GM23338 (cell line): ENCODE data around the gene LHX1. TPM values are rescaled to one million over a fixed set of nuclear protein-coding genes. Genes with fewer than 3 reads are reported as not detected.

Source experiments
- ATAC-seq: fragments of 200-7000 bp; cut with Tn5 transposase; 3 replicates; pipeline ENCODE4 v1.9.1; 2020
- DNase-seq: peaks from one replicate; pipeline ENCODE4 v3.0.0-alpha.2; 2015; ENCODE audit warnings: low spot score
- H2AFZ ChIP-seq: fragments of 200-600 bp; sonication (generic); 2 replicates; pipeline ENCODE4 v1.8.0; 2016; ENCODE audit warnings: antibody characterized with exemption, mild to moderate bottlenecking, moderate library complexity
- H3F3A ChIP-seq: fragments of 200-600 bp; sonication (generic); replicated peaks from 2 replicates; pipeline ENCODE4 v1.8.0; 2017; ENCODE audit warnings: antibody characterized with exemption, mixed run types, low read depth
- H3K27ac ChIP-seq: fragments of 200-600 bp; sonication (generic); 2 replicates; pipeline ENCODE4 v1.6.1; 2016; ENCODE audit warnings: low read depth
- H3K27me3 ChIP-seq: fragments of 200-600 bp; sonication (generic); 2 replicates; pipeline ENCODE4 v1.8.0; 2016; ENCODE audit warnings: mild to moderate bottlenecking, mixed run types, moderate library complexity; ENCODE audit not compliant: insufficient read depth
- H3K36me3 ChIP-seq: fragments of 200-600 bp; sonication (generic); 2 replicates; pipeline ENCODE4 v1.8.0; 2016; ENCODE audit warnings: mild to moderate bottlenecking; ENCODE audit not compliant: insufficient read depth
- H3K4me1 ChIP-seq: fragments of 200-600 bp; sonication (generic); 2 replicates; pipeline ENCODE4 v1.8.0; 2016; ENCODE audit warnings: mild to moderate bottlenecking, moderate library complexity; ENCODE audit not compliant: insufficient read depth
- H3K4me2 ChIP-seq: fragments of 200-600 bp; sonication (generic); 2 replicates; pipeline ENCODE4 v1.7.1; 2017; ENCODE audit warnings: mixed run types
- H3K4me3 ChIP-seq: fragments of 200-600 bp; sonication (generic); 2 replicates; pipeline ENCODE4 v1.6.1; 2016; ENCODE audit warnings: mixed run types
- H3K79me2 ChIP-seq: fragments of 200-600 bp; sonication (generic); replicated peaks from 2 replicates; pipeline ENCODE4 v1.8.0; 2017; ENCODE audit warnings: mild to moderate bottlenecking; ENCODE audit not compliant: insufficient read depth
- H3K9me2 ChIP-seq: fragments of 200-600 bp; sonication (generic); 2 replicates; pipeline ENCODE4 v1.8.0; 2017; ENCODE audit not compliant: insufficient read depth
- H4K20me1 ChIP-seq: fragments of 200-600 bp; sonication (generic); replicated peaks from 2 replicates; pipeline ENCODE4 v1.8.0; 2017; ENCODE audit warnings: mild to moderate bottlenecking; ENCODE audit not compliant: insufficient read depth
- H3K27ac Mint-ChIP-seq: 2 replicates; pipeline ENCODE4 v1.8.0; 2020; ENCODE audit warnings: inconsistent platforms, mild to moderate bottlenecking, moderate library complexity, mixed read lengths
- H3K27me3 Mint-ChIP-seq: 3 replicates; pipeline ENCODE4 v1.8.0; 2022; ENCODE audit warnings: low read depth, mild to moderate bottlenecking, moderate library complexity, mixed read lengths, inconsistent platforms; ENCODE audit not compliant: insufficient read depth, poor library complexity
- H3K36me3 Mint-ChIP-seq: 3 replicates; pipeline ENCODE4 v1.8.0; 2021; ENCODE audit warnings: low read depth, mild to moderate bottlenecking, inconsistent platforms, moderate library complexity, mixed read lengths
- H3K4me1 Mint-ChIP-seq: 3 replicates; pipeline ENCODE4 v1.8.0; 2020; ENCODE audit warnings: mild to moderate bottlenecking, inconsistent platforms, mixed read lengths
- H3K4me3 Mint-ChIP-seq: 3 replicates; pipeline ENCODE4 v1.8.0; 2021; ENCODE audit warnings: moderate library complexity, mild to moderate bottlenecking, inconsistent platforms, mixed read lengths
- H3K9me3 Mint-ChIP-seq: 3 replicates; pipeline ENCODE4 v1.8.0; 2020; ENCODE audit warnings: moderate library complexity, mild to moderate bottlenecking, inconsistent platforms, mixed read lengths
- CREB1 ChIP-seq: fragments of 250-450 bp; sonication (Bioruptor Pico); IDR thresholded peaks from 2 replicates; pipeline ENCODE4 v1.5.0; 2020; ENCODE audit warnings: low read depth, mild to moderate bottlenecking, moderate library complexity
- ETS1 ChIP-seq: IDR thresholded peaks from 2 replicates; pipeline ENCODE4 v1.6.1; 2016; ENCODE audit warnings: antibody characterized with exemption
- EZH2 ChIP-seq: fragments of 200-600 bp; sonication (generic); IDR thresholded peaks from one replicate; pipeline ENCODE4 v1.8.0; 2017; ENCODE audit warnings: antibody characterized with exemption, mild to moderate bottlenecking, low read depth; ENCODE audit not compliant: unreplicated experiment
- EZH2phosphoT487 ChIP-seq: fragments of 200-600 bp; sonication (generic); IDR thresholded peaks from one replicate; pipeline ENCODE4 v1.8.1; 2018; ENCODE audit warnings: antibody characterized with exemption; ENCODE audit not compliant: unreplicated experiment
- JUNB ChIP-seq: IDR thresholded peaks from one replicate; pipeline ENCODE4 v1.6.1; 2016; ENCODE audit warnings: antibody characterized with exemption; ENCODE audit not compliant: unreplicated experiment
- NANOG ChIP-seq: IDR thresholded peaks from 2 replicates; pipeline ENCODE4 v1.6.1; 2016; ENCODE audit warnings: antibody characterized with exemption, borderline replicate concordance
- POLR2AphosphoS5 ChIP-seq: IDR thresholded peaks from 2 replicates; pipeline ENCODE4 v1.6.1; 2016; ENCODE audit warnings: antibody characterized with exemption, low read depth
- REST ChIP-seq: IDR thresholded peaks from one replicate; pipeline ENCODE4 v1.6.1; 2018; ENCODE audit warnings: antibody characterized with exemption; ENCODE audit not compliant: unreplicated experiment
- STAT1 ChIP-seq: IDR thresholded peaks from one replicate; pipeline ENCODE4 v1.6.1; 2016; ENCODE audit warnings: antibody characterized with exemption; ENCODE audit not compliant: unreplicated experiment
- ZNF114 ChIP-seq: fragments of 250-450 bp; sonication (Bioruptor Pico); IDR thresholded peaks from 2 replicates; pipeline ENCODE4 v1.5.0; 2020; ENCODE audit warnings: mild to moderate bottlenecking, moderate library complexity
- ZNF331 ChIP-seq: fragments of 250-450 bp; sonication (Bioruptor Pico); IDR thresholded peaks from 2 replicates; pipeline ENCODE4 v1.5.0; 2020; ENCODE audit warnings: low read depth, mild to moderate bottlenecking, moderate library complexity
- polyA plus RNA-seq: library from polyadenylated mRNA; unstranded; fragments of >200 nt; fragmentation: Nextera tagmentation; extraction: Ambion mirVana; gene quantifications from 2 replicates; pipeline ENCODE4 v1.2.1, GENCODE V29; 2016
- total RNA-seq: library from RNA; depleted of rRNA; stranded (reverse); fragments of >200 nt; shearing (Covaris generic); gene quantifications from 2 replicates; pipeline ENCODE4 v1.2.3, GENCODE V29; 2014
- TF ChIP-seq, protein P1 (sequence below): fragments of 250-450 bp; sonication (Bioruptor Pico); IDR thresholded peaks from 2 replicates; pipeline ENCODE4 v1.5.0; 2020; ENCODE audit warnings: mild to moderate bottlenecking, moderate library complexity
- TF ChIP-seq, protein P2 (sequence below), 2 experiments: fragments of 200-600 bp in 1 of 2; sonication (generic) in 1 of 2; conservative IDR thresholded peaks; 2 replicates each; pipeline versions ENCODE4 v1.5.1 to v1.6.1; 2016 to 2017; ENCODE audit warnings: antibody characterized with exemption in 2 of 2, low read depth in 2 of 2, mild to moderate bottlenecking in 2 of 2, moderate library complexity in 1 of 2

LHX1 gene
- total and polyA plus RNA-seq, 2 experiments from 2014 or later = 0.52 to 0.74 TPM

DNA sequence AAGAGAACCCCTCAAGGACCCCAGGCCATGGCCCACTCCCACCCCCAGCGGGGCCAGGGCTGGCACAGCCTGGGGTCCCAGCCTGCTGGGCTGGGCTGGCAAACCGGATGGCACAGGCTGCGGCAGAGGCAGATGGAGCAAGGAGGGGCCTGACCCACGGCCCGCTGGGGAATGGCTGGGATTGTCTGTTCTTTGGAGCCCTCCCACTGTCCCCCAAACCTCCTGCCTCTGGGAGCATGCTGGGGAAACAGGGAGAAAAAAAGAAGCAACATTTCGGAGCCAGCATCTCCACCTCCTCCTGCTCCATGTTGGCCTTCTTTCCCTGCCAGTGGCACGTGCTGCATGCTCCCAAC, 37.1 kb upstream of the LHX1 start:
- no peaks in the 10 kb centered on the region for H3K36me3 Mint-ChIP-seq
- H4K20me1 ChIP-seq = no peaks in the 10 kb centered on the region
- DNase-seq = no peak
- H3K9me2 ChIP-seq = 0 out of 2 replicates have a peak, but pooled peaks cover 2% of the 10 kb centered on the region
- H3K4me3 Mint-ChIP-seq = no peak overlapping the region
- 0 out of 2 replicates have a peak overlapping the region, but pooled peaks have one; percentile 14 for H2AFZ ChIP-seq
- no peaks in the 10 kb centered on the region for H3F3A ChIP-seq
- H3K27me3 ChIP-seq = no peaks in the 10 kb centered on the region
- peak; percentile 35 for ATAC-seq
- no peak overlapping the region for H3K27ac ChIP-seq
- H3K79me2 ChIP-seq = no peaks in the 10 kb centered on the region
- no peaks in the 10 kb centered on the region for H3K9me3 Mint-ChIP-seq
- peaks cover 12% of the 10 kb centered on the region for H3K27me3 Mint-ChIP-seq
- no peaks in the 10 kb centered on the region for H3K4me1 ChIP-seq
- H3K27ac Mint-ChIP-seq = no peak overlapping the region
- peaks cover 14% of the 10 kb centered on the region for H3K4me1 Mint-ChIP-seq
- no peak for TF ChIP-seq EZH2phosphoT487
- no peak for TF ChIP-seq EZH2
- no peak for TF ChIP-seq JUNB
- no peak for TF ChIP-seq CREB1 (CRISPR knock-in tag)
- no peak for TF ChIP-seq REST
- TF ChIP-seq, protein P1, sequence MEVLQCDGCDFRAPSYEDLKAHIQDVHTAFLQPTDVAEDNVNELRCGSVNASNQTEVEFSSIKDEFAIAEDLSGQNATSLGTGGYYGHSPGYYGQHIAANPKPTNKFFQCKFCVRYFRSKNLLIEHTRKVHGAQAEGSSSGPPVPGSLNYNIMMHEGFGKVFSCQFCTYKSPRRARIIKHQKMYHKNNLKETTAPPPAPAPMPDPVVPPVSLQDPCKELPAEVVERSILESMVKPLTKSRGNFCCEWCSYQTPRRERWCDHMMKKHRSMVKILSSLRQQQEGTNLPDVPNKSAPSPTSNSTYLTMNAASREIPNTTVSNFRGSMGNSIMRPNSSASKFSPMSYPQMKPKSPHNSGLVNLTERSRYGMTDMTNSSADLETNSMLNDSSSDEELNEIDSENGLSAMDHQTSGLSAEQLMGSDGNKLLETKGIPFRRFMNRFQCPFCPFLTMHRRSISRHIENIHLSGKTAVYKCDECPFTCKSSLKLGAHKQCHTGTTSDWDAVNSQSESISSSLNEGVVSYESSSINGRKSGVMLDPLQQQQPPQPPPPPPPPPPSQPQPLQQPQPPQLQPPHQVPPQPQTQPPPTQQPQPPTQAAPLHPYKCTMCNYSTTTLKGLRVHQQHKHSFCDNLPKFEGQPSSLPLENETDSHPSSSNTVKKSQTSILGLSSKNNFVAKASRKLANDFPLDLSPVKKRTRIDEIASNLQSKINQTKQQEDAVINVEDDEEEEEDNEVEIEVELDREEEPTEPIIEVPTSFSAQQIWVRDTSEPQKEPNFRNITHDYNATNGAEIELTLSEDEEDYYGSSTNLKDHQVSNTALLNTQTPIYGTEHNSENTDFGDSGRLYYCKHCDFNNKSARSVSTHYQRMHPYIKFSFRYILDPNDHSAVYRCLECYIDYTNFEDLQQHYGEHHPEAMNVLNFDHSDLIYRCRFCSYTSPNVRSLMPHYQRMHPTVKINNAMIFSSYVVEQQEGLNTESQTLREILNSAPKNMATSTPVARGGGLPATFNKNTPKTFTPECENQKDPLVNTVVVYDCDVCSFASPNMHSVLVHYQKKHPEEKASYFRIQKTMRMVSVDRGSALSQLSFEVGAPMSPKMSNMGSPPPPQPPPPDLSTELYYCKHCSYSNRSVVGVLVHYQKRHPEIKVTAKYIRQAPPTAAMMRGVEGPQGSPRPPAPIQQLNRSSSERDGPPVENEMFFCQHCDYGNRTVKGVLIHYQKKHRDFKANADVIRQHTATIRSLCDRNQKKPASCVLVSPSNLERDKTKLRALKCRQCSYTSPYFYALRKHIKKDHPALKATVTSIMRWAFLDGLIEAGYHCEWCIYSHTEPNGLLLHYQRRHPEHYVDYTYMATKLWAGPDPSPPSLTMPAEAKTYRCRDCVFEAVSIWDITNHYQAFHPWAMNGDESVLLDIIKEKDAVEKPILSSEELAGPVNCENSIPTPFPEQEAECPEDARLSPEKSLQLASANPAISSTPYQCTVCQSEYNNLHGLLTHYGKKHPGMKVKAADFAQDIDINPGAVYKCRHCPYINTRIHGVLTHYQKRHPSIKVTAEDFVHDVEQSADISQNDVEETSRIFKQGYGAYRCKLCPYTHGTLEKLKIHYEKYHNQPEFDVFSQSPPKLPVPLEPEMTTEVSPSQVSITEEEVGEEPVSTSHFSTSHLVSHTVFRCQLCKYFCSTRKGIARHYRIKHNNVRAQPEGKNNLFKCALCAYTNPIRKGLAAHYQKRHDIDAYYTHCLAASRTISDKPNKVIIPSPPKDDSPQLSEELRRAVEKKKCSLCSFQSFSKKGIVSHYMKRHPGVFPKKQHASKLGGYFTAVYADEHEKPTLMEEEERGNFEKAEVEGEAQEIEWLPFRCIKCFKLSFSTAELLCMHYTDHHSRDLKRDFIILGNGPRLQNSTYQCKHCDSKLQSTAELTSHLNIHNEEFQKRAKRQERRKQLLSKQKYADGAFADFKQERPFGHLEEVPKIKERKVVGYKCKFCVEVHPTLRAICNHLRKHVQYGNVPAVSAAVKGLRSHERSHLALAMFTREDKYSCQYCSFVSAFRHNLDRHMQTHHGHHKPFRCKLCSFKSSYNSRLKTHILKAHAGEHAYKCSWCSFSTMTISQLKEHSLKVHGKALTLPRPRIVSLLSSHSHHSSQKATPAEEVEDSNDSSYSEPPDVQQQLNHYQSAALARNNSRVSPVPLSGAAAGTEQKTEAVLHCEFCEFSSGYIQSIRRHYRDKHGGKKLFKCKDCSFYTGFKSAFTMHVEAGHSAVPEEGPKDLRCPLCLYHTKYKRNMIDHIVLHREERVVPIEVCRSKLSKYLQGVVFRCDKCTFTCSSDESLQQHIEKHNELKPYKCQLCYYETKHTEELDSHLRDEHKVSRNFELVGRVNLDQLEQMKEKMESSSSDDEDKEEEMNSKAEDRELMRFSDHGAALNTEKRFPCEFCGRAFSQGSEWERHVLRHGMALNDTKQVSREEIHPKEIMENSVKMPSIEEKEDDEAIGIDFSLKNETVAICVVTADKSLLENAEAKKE (CRISPR knock-in tag) = no peak
- no peak for TF ChIP-seq ETS1
- no peak for TF ChIP-seq POLR2AphosphoS5
- TF ChIP-seq ZNF114 (CRISPR knock-in tag) = no peak
- no peak for TF ChIP-seq NANOG
- TF ChIP-seq ZNF331 (CRISPR knock-in tag) = no peak
- no peak for TF ChIP-seq STAT1
- TF ChIP-seq, protein P2, sequence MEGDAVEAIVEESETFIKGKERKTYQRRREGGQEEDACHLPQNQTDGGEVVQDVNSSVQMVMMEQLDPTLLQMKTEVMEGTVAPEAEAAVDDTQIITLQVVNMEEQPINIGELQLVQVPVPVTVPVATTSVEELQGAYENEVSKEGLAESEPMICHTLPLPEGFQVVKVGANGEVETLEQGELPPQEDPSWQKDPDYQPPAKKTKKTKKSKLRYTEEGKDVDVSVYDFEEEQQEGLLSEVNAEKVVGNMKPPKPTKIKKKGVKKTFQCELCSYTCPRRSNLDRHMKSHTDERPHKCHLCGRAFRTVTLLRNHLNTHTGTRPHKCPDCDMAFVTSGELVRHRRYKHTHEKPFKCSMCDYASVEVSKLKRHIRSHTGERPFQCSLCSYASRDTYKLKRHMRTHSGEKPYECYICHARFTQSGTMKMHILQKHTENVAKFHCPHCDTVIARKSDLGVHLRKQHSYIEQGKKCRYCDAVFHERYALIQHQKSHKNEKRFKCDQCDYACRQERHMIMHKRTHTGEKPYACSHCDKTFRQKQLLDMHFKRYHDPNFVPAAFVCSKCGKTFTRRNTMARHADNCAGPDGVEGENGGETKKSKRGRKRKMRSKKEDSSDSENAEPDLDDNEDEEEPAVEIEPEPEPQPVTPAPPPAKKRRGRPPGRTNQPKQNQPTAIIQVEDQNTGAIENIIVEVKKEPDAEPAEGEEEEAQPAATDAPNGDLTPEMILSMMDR (conservative IDR thresholded peaks at IDR 0.05; ENCODE audit: low read depth in 2 of 2) = no peak
- no peaks in the 10 kb centered on the region for H3K36me3 ChIP-seq
- H3K4me2 ChIP-seq = no peak overlapping the region
- H3K4me3 ChIP-seq = no peak overlapping the region
